Embryonic facial prominence (tissue), 1 donor: Measurements from ENCODE around the gene FRAS1.
"Not testable (repeated sequence)": the region's sequence is repeated elsewhere in the genome, so short reads cannot be mapped to it uniquely, and the experiment has no call there.

Source experiments
- DNase-seq: peaks from one replicate; pipeline ENCODE4 v3.0.0-alpha.2; 2016; ENCODE audit errors: extremely low spot score

The FRAS1 gene, protein sequence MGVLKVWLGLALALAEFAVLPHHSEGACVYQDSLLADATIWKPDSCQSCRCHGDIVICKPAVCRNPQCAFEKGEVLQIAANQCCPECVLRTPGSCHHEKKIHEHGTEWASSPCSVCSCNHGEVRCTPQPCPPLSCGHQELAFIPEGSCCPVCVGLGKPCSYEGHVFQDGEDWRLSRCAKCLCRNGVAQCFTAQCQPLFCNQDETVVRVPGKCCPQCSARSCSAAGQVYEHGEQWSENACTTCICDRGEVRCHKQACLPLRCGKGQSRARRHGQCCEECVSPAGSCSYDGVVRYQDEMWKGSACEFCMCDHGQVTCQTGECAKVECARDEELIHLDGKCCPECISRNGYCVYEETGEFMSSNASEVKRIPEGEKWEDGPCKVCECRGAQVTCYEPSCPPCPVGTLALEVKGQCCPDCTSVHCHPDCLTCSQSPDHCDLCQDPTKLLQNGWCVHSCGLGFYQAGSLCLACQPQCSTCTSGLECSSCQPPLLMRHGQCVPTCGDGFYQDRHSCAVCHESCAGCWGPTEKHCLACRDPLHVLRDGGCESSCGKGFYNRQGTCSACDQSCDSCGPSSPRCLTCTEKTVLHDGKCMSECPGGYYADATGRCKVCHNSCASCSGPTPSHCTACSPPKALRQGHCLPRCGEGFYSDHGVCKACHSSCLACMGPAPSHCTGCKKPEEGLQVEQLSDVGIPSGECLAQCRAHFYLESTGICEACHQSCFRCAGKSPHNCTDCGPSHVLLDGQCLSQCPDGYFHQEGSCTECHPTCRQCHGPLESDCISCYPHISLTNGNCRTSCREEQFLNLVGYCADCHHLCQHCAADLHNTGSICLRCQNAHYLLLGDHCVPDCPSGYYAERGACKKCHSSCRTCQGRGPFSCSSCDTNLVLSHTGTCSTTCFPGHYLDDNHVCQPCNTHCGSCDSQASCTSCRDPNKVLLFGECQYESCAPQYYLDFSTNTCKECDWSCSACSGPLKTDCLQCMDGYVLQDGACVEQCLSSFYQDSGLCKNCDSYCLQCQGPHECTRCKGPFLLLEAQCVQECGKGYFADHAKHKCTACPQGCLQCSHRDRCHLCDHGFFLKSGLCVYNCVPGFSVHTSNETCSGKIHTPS (N-terminal part only)

DNA sequence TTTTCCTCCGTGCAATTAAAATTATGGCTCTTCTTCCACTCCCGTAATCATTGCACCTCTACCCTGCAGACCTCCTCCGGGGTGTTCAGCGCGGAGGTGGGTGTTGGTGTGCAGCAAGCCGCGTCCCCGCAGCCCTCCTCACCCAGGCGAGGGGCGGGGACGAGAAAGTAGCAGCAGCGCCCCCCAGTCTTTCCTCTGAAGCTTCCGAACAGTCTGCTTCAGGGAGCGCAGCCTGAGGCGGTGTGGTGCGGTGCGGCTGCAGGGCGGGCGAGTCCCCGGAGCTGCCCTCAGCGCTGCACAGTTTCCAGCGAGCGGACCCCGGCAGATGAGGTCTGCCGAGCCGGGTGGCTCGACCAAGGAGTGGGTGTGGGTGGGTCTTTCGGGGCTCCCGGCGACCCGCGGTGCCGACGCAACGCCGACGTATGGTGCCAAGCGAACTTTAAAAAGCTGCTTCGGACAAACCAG, at the start of gene FRAS1:
Gene FRAS1 (plus strand): TSS at position 189 of the 465 bp plus-strand sequence. CDS start 687 bp downstream, outside the sequence.
- DNase-seq: peak; percentile 50

DNA sequence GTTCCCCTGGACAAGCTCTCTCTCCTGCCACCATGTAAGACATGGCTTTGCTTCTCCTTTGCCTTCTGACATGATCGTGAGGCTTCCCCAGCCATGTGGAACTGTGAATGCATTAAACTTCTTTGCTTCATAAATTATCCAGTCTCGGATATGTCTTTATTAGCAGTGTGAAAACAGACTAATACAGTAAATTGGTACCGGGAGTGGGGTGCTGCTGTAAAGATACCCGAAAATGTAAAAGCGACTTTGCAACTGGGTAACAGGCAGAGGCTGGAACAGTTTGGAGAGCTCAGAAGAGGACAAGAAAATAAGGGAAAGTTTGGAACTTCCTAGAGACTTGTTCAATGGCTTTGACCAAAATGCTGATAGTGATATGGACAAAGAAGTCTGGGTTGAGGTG, 46.1 kb upstream of the FRAS1 start:
- not testable (repeated sequence) for DNase-seq

DNA sequence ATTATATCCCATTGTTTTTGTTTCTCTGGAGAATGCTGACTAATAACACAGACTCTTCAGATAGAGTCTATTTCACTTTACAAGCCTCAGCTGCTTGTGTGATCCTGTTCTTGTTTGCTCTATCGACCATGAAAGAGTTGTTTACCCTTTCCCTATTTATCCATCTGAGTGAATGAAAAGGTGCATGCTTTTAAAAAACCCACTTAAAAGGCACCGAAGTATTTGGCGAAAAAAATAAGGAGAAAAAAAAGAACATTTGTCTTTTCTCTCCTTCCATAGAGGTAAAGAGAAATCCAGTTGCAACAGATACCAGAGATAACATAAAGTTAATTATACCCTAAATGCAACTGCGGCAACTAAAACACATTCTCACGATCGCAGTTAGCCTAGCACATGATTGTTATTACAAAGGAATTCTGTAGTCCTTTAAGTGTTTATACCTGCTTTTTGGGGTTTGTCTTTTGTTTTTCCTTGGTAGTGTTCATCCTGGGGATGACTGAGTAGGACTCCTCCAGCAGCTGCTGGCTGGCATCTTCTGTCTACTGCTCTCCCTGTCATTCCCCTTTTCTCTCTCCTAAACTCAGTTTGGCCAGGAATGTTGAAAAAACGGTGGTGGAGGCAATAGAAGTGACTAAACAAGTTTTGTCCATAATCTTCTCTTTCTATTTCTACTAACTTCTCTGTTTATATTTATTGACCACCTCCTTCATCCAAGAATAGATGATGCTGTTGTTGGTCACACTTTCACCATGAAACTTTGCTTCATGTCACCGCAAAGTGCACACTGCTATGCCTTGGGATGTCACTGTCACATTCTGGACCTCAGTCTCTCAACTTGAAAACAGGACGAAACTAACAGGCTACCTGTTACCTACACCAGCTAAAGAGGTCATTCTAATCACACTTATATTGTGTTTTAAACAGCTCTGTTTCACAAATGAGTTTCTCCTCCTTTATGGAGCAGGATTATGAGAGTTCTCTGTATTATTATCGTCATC, 41.9 kb upstream of the FRAS1 start:
- no peak for DNase-seq

DNA sequence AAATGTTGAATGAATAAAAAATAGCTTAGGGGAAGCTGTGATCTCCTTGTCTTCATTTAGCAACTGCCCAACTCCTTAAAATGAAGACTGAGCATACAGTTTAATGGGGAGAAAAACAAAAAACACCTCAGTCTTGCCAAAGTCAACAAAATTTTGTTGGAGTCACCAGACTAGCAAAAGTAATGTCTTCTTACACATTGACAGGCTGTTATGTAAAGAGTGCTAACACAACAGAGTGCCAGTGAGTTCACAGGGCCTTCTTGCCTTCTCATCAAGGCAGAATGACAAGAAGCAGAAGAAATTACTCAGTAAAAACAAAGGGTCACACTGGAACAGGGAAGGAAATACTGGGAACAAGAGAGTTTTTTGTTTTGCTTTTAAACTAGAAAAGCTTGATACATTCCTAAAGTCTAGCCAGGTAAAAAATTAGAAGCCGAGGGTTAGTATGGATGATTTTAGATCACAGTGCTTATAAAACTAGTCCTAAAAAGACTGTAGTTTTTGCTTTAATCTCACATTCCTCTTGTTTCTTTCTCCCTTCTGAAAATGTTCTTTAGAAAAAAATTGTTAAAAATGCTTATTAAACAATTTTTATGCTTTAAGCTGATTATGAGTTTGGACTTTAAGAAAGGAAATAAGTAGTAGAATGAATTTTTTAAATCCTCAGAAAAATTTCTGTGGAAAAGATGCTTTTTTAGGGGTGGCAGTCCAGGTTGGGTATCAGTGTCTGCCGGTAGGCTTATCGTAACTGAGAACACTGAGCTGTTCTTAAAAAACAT, 38.7 kb upstream of the FRAS1 start:
- no peak for DNase-seq

DNA sequence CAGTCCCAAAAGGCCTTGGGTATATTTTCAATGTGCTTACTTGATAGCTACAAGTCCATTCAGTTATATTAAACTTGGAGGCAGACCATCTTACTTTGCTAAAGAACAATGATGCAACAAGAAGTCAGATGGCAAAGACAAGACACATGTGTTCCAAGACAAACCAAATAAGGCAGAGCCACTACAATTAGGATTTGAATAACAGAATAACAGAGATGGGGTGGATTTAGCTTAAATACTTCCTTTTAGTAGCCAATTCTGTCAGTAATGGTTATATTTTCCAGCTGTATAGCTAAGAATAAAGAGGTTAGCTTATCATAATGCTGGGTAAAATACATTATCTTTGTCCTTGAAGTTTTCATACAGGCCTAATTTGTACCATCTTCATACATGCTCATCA, 37.7 kb upstream of the FRAS1 start:
- DNase-seq: no peak

DNA sequence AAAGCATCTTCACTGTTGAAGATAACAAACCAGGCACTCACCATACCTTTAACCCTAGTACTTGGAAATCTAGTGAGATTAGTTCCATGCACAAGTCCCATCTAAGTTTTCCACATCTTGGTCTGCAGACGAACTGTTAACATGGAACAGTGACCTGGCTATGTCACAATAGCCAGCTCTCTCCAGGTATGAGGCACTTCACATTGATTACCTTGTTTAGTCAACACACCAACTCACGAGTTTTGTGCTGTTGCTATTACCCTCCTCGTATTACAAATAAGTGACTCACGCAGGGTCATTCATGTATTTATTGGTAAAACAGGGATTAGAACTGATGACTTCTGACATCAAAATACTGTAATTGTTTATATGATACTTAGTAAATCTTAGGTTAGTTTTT, 36.4 kb upstream of the FRAS1 start:
- DNase-seq: no peak

DNA sequence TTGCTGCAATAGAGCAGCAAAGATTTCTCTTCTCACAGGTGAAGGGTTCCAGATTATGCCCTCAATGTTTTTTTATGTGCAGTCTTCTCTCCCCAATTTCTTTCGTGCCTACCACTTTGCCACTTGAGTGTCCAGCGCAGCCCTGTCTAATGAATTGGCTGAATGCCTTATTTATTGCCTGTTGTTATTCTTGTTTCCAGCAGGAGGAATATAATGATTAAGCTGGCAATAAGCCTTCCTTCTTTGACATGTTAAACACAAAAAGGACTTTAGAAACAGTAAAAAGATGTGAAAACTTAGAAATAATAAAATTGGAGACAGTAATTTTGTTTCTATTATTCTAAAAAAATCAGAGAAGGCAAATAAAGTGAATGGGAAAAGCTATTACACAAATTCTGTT, 34.6 kb upstream of the FRAS1 start:
- no peak for DNase-seq

DNA sequence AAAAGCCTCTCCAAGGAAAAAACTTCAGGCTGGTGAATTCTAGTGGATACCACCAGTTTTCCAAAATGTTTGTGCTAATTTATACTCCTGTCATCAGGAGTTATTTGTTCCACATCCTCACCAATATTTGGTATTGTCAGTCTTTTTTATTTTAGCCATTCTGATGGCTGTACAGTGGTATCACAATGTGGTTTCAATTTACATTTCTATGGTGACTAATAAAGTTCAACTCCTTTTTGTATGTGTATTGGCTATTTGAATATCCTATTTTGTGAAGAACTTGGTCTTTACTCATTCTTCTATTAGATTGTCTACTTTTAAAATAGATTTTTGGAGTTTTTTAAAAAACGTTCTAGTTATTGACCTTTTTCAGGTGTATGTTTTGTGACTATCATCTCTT, 33.0 kb upstream of the FRAS1 start:
- no peak for DNase-seq

DNA sequence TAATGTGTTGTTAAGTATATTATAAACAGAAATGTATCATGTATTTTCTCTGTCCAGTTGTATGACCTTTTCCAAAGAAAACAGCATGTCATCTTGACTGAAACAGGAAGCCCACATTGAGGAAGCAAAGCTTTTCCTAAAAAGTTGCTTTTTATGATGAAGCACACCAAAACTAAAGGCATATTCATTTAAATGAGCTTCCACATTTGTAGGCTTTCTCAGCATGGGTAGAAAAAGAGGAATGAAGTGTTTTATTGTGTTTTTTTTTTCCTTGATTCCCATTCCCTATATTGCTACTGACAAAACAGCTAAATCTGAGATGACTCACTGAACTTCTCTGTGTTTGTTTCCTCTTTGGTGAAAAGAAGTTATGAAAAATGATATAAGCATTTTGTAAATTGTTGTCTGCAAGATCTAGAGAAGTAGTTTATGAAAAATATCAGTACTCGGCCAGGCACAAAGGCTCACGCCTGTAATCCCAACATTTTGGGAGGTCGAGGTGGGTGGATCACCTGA, 32.5 kb upstream of the FRAS1 start:
- DNase-seq: no peak

DNA sequence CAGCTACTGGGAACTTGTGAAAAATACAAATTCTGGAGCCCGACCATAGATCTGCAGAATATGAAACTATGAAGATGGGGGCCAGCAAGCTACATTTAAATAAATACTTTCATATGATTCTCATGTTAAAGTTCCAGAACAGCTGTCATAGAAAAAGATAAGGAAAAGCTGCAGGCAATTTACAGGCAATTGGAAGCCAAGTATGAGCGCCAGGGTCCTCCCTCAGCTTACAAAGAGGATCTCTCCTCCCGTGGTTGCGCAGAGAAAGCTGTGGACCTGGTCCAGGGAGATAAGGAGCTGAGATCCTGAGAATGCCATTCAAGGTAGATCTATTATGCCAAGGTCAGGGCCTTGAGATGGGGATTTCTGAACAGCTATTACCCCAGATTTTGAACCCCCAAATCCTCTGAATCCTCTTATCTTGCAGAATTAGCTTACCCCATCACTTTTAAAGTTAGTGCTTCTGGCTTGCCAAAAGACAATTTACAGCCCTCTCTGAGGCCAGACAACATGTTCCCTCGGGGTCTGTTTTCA, 25.6 kb upstream of the FRAS1 start:
- no peak for DNase-seq

DNA sequence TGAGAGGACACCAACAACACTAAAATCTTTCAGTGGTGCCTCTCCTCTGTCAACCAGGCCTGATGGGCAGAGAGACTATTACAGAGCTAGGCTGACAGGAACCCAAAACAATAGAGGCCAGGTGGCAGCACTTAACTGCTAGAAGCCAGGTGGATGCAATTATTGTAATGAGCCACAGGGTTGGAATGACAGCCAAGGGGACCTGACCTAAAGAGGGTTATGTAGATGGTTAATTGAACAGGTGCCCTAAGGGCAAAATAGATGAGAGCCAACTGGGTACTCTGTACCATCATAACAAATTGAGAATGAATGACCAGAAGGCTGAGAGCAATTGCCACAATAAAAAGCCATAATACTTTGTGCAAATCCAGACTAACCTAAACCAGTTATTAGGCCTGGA, 24.7 kb upstream of the FRAS1 start:
- no peak for DNase-seq

DNA sequence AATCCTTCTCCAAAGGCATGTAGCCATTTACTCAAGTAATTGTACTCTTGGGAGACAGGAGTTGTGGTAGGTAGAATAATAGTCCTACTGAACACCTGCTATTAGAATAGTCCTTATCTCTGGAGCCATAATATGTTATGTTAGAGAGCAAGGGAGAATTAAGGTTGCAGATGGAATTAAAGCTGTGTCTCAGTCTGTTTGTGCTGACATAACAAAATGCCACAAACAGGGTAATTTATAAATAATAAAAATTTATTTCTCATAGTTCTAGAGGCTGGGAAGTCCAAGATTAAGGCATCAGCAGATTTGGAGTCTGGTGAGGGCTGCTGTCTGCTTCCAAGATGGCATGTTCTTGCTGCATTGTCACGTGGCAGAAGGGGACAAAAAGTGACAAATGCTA, 24.2 kb upstream of the FRAS1 start:
- no peak for DNase-seq

DNA sequence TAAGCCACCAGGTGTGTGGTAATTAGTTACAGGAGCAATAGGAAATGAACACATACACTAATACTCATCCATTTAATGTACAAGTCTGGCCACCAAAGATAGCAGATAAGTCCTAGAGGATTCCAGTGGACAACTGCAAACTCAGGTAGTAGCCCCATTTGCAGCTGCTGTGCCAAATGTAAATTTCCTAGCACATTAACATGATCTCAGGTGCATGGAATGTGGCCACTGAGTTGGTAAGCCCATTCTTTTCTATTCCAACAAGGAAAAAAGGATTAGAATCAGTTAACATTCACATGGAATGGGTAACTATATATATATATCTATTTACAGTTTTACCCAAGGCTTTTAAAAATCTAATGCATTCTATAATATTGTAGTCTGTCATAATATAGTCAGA, 23.3 kb upstream of the FRAS1 start:
- DNase-seq: no peak

DNA sequence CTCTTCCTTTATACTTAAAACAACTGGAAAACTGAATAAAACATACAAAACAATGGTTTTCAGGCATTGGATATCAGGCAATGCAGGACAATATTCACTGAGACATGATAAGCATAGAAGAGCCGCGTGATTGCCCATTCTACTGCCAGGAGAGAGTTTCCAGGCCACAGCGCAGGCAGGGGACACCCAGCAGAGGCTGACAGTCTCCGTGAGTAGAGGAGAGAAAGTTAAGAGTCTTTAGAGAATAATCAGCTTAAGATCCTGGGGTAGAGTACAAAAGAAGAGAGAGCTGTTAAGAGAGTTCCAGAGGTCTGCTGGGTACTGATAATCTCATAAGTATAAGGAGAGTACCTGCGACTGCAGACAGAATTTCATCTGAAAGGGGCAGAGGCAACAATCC, 18.4 kb upstream of the FRAS1 start:
- no peak for DNase-seq

DNA sequence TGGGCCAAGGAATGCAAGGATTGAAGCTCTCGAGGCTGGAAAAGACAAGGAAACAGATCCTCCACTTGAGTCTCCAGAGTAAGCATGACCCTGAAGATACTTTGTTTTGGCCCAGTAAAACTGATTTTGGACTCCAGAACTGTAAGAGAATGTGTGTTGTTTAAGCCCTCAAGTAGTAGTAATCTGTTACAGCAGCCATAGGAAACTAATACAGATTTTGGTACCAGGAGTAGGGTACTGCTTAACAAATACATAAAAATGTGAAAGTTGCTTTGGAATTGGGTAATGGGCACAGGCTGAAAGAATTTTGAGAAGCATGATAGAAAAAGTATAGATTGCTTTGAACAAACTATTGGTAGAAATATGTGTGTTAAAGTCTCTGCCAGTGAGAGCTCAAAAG, 17.4 kb upstream of the FRAS1 start:
- DNase-seq: no peak

DNA sequence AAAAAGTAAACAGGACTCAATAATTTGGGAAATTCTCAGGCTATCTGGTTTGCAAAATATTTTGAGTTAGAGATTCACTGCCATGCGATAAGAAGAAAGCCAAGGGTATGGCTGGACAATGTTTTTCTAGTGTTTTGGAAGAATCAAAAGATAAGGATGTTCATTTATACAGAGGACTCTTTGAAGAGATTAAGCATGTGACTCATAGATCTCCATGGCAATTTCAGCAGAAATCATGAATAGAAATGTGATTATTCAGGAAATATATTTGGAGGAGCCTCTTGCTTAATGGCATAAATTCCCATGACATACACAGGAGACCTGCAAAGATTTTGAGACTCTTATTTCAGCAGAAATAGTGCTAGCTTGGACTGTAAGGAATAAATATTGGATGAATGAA, 16.7 kb upstream of the FRAS1 start:
- DNase-seq: no peak

DNA sequence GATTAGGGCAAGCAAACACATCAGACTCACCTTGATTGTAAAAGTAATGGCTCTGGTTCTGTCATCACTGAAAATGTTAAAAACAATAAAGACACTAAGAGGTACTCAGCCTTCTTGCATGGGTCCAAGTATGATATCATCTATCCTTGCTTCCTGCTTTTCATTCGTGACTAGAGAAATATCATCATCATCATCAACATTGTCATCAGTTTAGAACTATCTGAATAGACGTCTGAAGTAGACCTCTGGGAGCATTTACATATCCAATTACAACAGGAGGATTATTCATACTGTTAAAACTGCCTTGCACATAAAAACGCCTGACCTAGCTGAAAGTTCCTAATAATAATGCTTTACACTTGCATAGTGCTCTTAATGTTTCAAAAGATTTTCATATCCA, 9.8 kb upstream of the FRAS1 start:
- no peak for DNase-seq

DNA sequence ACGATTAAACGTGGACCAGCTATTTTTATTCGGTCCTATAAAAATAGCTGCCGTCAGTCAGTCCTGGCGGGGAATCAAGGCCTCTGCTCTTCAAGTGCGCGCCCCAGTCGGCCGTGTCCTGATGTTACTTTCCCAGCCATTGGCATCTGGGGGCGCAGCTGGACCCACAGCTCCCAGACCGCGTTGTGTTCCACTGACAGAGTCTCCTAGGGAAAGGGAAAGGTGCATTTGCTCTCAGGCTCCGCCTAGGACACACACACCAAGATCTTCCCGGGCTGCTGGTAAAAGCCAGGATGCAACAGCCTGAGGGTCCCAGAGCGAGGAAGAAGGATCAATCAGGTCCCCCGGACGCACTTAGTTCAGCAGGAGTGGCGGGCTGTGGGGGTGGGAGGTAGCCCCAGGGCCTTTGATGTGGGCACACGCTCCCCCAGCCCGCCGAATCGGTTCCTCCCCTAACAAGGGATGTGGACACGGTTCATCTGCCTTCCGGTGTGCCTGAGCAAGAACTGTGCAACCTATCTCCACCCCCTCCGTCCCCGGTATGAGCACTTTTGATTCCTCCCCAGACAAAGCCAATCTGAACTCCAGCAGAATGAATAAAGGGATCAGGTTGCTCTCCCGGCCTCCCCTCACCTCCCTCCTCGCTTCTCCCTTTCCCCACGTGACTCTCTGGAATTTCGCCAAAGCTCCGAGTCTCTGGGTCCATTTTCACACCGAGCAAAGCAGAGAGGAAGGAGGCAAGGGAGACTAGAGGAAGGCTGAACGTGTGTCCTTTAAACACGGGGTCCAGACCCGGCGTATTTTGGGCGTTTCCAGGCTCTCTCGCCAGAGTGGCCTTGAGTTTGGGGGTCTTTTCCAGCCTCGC, 626 bp upstream of the FRAS1 start:
- peak; percentile 80 for DNase-seq
